Ascending aorta (tissue), 2 donors: ENCODE measurements around the gene LRRC8A. TPM values are rescaled to one million over a fixed set of nuclear protein-coding genes. Genes with fewer than 3 reads are reported as not detected.
A peak's percentile ranks its signal among the peaks of the same experiment; 100 is the strongest.

Experiments
- DNase-seq, 2 donors: peaks; one replicate each; pipeline ENCODE4 v3.0.0-alpha.2; 2019; ENCODE audit warnings: low spot score in 2 of 2
- H3K27ac ChIP-seq, 2 donors: fragments of 200-600 bp; sonication (generic); one replicate each; pipeline ENCODE4 v1.5.1; 2016 to 2017; ENCODE audit warnings: mild to moderate bottlenecking in 1 of 2
- H3K27me3 ChIP-seq: fragments of 200-600 bp; sonication (generic); one replicate; pipeline ENCODE4 v1.5.1; 2017
- H3K36me3 ChIP-seq, 2 donors: fragments of 200-600 bp; sonication (generic); one replicate each; pipeline ENCODE4 v1.5.1; 2016
- H3K4me1 ChIP-seq, 2 donors: fragments of 200-600 bp; sonication (generic); one replicate each; pipeline ENCODE4 v1.5.1; 2016 to 2017; ENCODE audit warnings: mild to moderate bottlenecking in 1 of 2
- H3K4me3 ChIP-seq, 2 donors: fragments of 200-600 bp; sonication (generic); one replicate each; pipeline ENCODE4 v1.5.1; 2016 to 2017; ENCODE audit warnings: mild to moderate bottlenecking in 1 of 2
- H3K9me3 ChIP-seq, 2 donors: fragments of 200-600 bp; sonication (generic); one replicate each; pipeline ENCODE4 v1.5.1; 2016
- CTCF ChIP-seq, 3 experiments: fragments of 200-600 bp in 2 of 3; fragments of 450-650 bp in 1 of 3; sonication (generic) in 2 of 3; IDR thresholded peaks; one replicate each; pipeline ENCODE4 v1.5.1; 2016 to 2019; ENCODE audit warnings: antibody characterized with exemption in 3 of 3, mild to moderate bottlenecking in 1 of 3, moderate library complexity in 1 of 3
- intact Hi-C: fragments of 100-400 bp; cut with DNase I; formaldehyde crosslinking; loops from one replicate; pipeline ENCODE4 v1.15.1; 2023
- total RNA-seq: library from RNA; depleted of rRNA; stranded (reverse); fragments of >200 nt; gene quantifications from one replicate; pipeline ENCODE4 v1.1.0, GENCODE V29; 2016

Gene LRRC8A
- total RNA-seq, 1 donor from 2014 or later: 227 TPM

- DNase-seq: no peak
- peaks cover 34 to 50% of the 10 kb centered on the region in 2 donors for H3K36me3 ChIP-seq
- intact Hi-C loops: no loop called here
- no peak overlapping the region for H3K4me3 ChIP-seq
- TF ChIP-seq CTCF (IDR thresholded peaks at IDR 0.05): no peak
- H3K27me3 ChIP-seq: no peaks in the 10 kb centered on the region
- H3K9me3 ChIP-seq: no peaks in the 10 kb centered on the region
- H3K27ac ChIP-seq: peak overlapping the region in 1 of 2 donors; percentile 38
- peaks cover 14 to 34% of the 10 kb centered on the region in 2 donors for H3K4me1 ChIP-seq
Measured at GRCh38 chr9:128895556-128895955, 13.6 kb downstream of the LRRC8A start.

DNA sequence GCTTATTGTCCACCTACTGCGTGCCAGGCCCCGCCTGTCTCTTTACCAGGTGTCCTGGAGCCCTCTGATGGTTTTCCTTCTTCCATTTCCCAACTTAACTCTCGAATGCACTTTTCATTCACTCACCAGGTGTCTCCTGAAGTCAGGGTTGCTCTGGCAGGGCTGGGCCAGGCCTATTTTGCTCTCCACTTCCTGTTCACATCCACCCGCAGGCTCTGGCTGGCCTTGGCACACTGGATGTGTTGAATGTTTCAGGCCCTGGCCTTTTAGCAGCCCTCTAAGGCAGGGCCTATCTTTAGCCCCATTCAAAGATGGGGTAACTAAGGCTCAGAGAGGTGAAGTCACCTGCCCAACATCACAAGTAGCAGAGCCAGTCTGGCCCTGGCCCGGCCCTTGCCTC lies 16.4 kb downstream of the LRRC8A start:
- intact Hi-C loops: no loop called here
- Histone ChIP-seq H3K4me3 (no peak overlapping the region), H3K9me3 (no peaks in the 10 kb centered on the region), H3K4me1 (peaks cover 11 to 24% of the 10 kb centered on the region in 2 donors), H3K36me3 (peaks cover 34 to 48% of the 10 kb centered on the region in 2 donors), H3K27ac (peak overlapping the region; percentile 70 to 86), H3K27me3 (no peaks in the 10 kb centered on the region)
- TF ChIP-seq CTCF (IDR thresholded peaks at IDR 0.05): no peak
- no peak for DNase-seq

- intact Hi-C loops: no loop called here
- peak overlapping the region; percentile 70 to 86 for H3K27ac ChIP-seq
- peaks cover 11 to 23% of the 10 kb centered on the region in 2 donors for H3K4me1 ChIP-seq
Measured at GRCh38 chr9:128898845-128899565, 17.1 kb downstream of the LRRC8A start.

GRCh38 chr9:128899566-128900322 lies 17.8 kb downstream of the LRRC8A start:
- Histone ChIP-seq H3K27me3 (no peaks in the 10 kb centered on the region), H3K36me3 (peaks cover 29 to 35% of the 10 kb centered on the region in 2 donors), H3K27ac (peak overlapping the region; percentile 70 to 86), H3K9me3 (no peaks in the 10 kb centered on the region), H3K4me1 (peaks cover 11 to 27% of the 10 kb centered on the region in 2 donors), H3K4me3 (no peak overlapping the region)
- no peak for DNase-seq
- intact Hi-C loops: no loop called here
- TF ChIP-seq CTCF (IDR thresholded peaks at IDR 0.05): no peak

More at GRCh38 chr9:128898845-128899565, 17.1 kb downstream of the LRRC8A start:
- no peak overlapping the region for H3K4me3 ChIP-seq
- DNase-seq: no peak
- H3K36me3 ChIP-seq: peaks cover 31 to 42% of the 10 kb centered on the region in 2 donors
- no peaks in the 10 kb centered on the region for H3K27me3 ChIP-seq
- no peaks in the 10 kb centered on the region for H3K9me3 ChIP-seq
- no peak for TF ChIP-seq CTCF (IDR thresholded peaks at IDR 0.05)

DNA sequence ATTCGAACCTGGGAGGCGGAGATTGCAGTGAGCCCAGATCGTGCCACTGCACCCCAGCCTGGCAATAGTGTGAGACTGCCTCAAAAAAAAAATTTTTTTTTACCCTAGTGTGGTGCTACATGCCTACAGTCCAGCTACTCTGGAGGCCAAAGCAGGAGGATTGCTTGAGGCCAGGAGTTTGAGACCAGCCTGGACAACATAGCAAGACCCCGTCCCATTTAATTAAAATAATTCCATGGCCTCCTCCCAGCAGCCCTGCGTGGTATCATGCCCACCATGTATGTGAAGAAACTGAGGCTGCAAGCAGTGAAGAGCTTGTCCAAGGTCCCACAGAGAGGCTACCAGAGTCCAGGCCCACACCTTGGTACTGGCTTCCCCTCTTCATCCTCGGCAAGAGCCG lies 19.4 kb downstream of the LRRC8A start:
- H3K36me3 ChIP-seq: peaks cover 24 to 31% of the 10 kb centered on the region in 2 donors
- H3K9me3 ChIP-seq: no peaks in the 10 kb centered on the region
- no peak for DNase-seq
- H3K27me3 ChIP-seq: no peaks in the 10 kb centered on the region
- TF ChIP-seq CTCF (IDR thresholded peaks at IDR 0.05): no peak
- intact Hi-C loops: no loop called here
- H3K27ac ChIP-seq: peak overlapping the region; percentile 86 to 88
- H3K4me3 ChIP-seq: no peak overlapping the region
- H3K4me1 ChIP-seq: peaks cover 11 to 27% of the 10 kb centered on the region in 2 donors
